Trophoblast cell (in vitro differentiated cells and primary cell): Measurements from ENCODE around the gene MACROD2.
"Not testable (repeated sequence)": the region's sequence is repeated elsewhere in the genome, so short reads cannot be mapped to it uniquely, and the experiment has no call there.

Experiments used
- DNase-seq, 2 donors: peaks; one replicate each; pipeline ENCODE4 v3.0.0-alpha.2; 2016
- H2AFZ ChIP-seq: 2 replicates; pipeline ENCODE4 v1.6.1; 2013; ENCODE audit warnings: low read length, moderate library complexity, mild to moderate bottlenecking; ENCODE audit not compliant: insufficient read depth, poor library complexity
- H2AK5ac ChIP-seq: 2 replicates; pipeline ENCODE4 v1.6.1; 2013; ENCODE audit warnings: mild to moderate bottlenecking, low read length
- H2BK120ac ChIP-seq: 2 replicates; pipeline ENCODE4 v1.6.1; 2013; ENCODE audit warnings: low read length, mild to moderate bottlenecking, moderate library complexity; ENCODE audit not compliant: insufficient read depth, poor library complexity
- H2BK12ac ChIP-seq: 2 replicates; pipeline ENCODE4 v1.6.1; 2013; ENCODE audit warnings: mild to moderate bottlenecking, low read length, moderate library complexity
- H2BK5ac ChIP-seq: 2 replicates; pipeline ENCODE4 v1.6.1; 2013; ENCODE audit warnings: low read length, low read depth, moderate library complexity, mild to moderate bottlenecking; ENCODE audit not compliant: poor library complexity
- H3K14ac ChIP-seq: 2 replicates; pipeline ENCODE4 v1.6.1; 2013; ENCODE audit warnings: mild to moderate bottlenecking, low read length
- H3K18ac ChIP-seq: 2 replicates; pipeline ENCODE4 v1.6.1; 2013; ENCODE audit warnings: mild to moderate bottlenecking, low read length
- H3K23ac ChIP-seq: 2 replicates; pipeline ENCODE4 v1.6.1; 2013; ENCODE audit warnings: low read length
- H3K27ac ChIP-seq: 2 replicates; pipeline ENCODE4 v1.5.1; 2013; ENCODE audit warnings: low read depth, mild to moderate bottlenecking, inconsistent platforms, low read length, moderate library complexity
- H3K27me3 ChIP-seq: 2 replicates; pipeline ENCODE4 v1.6.1; 2013; ENCODE audit warnings: inconsistent platforms, mild to moderate bottlenecking, low read length, moderate library complexity; ENCODE audit not compliant: insufficient read depth
- H3K36me3 ChIP-seq, 2 experiments: 1 replicate in 1 of 2; 2 replicates in 1 of 2; pipeline ENCODE4 v1.6.1; 2013; ENCODE audit warnings: low read length in 2 of 2, mild to moderate bottlenecking in 2 of 2, moderate library complexity in 1 of 2; ENCODE audit not compliant: insufficient read depth in 2 of 2, control insufficient read depth in 1 of 2
- H3K4ac ChIP-seq: 2 replicates; pipeline ENCODE4 v1.6.1; 2013; ENCODE audit warnings: low read depth, mild to moderate bottlenecking, low read length, moderate library complexity
- H3K4me1 ChIP-seq, 2 experiments: 1 replicate in 1 of 2; 2 replicates in 1 of 2; pipeline ENCODE4 v1.6.1; 2013; ENCODE audit warnings: low read length in 2 of 2, mild to moderate bottlenecking in 2 of 2, moderate library complexity in 1 of 2; ENCODE audit not compliant: insufficient read depth in 2 of 2, control insufficient read depth in 1 of 2
- H3K4me2 ChIP-seq: 2 replicates; pipeline ENCODE4 v1.6.1; 2013; ENCODE audit warnings: inconsistent platforms, mild to moderate bottlenecking, low read length, moderate library complexity
- H3K4me3 ChIP-seq: 2 replicates; pipeline ENCODE4 v1.5.1; 2013; ENCODE audit warnings: mild to moderate bottlenecking, low read depth, low read length, inconsistent platforms
- H3K79me1 ChIP-seq: one replicate; pipeline ENCODE4 v1.6.1; 2013; ENCODE audit warnings: low read length
- H3K79me2 ChIP-seq: 2 replicates; pipeline ENCODE4 v1.6.1; 2013; ENCODE audit warnings: low read length, mild to moderate bottlenecking; ENCODE audit not compliant: control insufficient read depth, insufficient read depth, poor library complexity
- H3K9ac ChIP-seq: 2 replicates; pipeline ENCODE4 v1.6.1; 2013; ENCODE audit warnings: mild to moderate bottlenecking, low read length
- H3K9me3 ChIP-seq: 2 replicates; pipeline ENCODE4 v1.6.1; 2013; ENCODE audit warnings: low read depth, mild to moderate bottlenecking, control low read depth, inconsistent platforms, low read length; ENCODE audit not compliant: insufficient read depth
- H4K12ac ChIP-seq: 2 replicates; pipeline ENCODE4 v1.6.1; 2013; ENCODE audit warnings: low read depth, mild to moderate bottlenecking, low read length, moderate library complexity
- H4K8ac ChIP-seq: 2 replicates; pipeline ENCODE4 v1.6.1; 2013; ENCODE audit warnings: low read depth, mild to moderate bottlenecking, low read length, moderate library complexity
- H4K91ac ChIP-seq: one replicate; pipeline ENCODE4 v1.6.1; 2013; ENCODE audit warnings: low read depth, mild to moderate bottlenecking, low read length, moderate library complexity
- WGBS: extraction: QIAGEN DNeasy Blood & Tissue Kit; methylation state at CpG from one replicate; pipeline ENCODE4 v1.1.7; 2013; ENCODE audit warnings: missing lambda C conversion rate; ENCODE audit not compliant: insufficient read length, insufficient coverage; ENCODE audit errors: extremely low coverage; 5-methylcytosine and 5-hydroxymethylcytosine counted together

The MACROD2 gene

DNA sequence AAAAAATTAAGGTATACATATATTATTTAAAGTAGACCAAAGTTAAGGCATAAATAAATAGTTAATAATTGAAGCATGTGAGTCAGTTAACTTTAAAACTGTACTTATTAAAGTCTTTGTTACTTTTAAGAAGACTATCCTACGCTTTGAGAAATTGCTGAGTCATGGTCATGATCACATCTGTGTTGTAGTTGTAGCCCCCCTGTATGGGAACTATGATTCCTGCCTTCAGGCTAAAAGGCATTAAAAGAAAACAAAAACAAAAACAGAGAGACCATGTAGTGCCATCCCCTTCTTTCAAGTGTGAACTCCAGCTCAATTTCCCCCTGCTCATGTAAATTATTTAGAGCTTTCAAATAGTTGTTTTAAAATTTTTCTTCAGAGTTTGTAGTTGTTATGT is 218.7 kb downstream of the MACROD2 start:
- Histone ChIP-seq H3K27ac (no peak overlapping the region), H3K18ac (no peak overlapping the region), H2AK5ac (no peak overlapping the region), H3K79me2 (no peaks in the 10 kb centered on the region), H3K27me3 (no peaks in the 10 kb centered on the region), H2BK5ac (no peak overlapping the region), H2BK12ac (no peak overlapping the region), H3K23ac (no peak overlapping the region), H3K4me1 (no peaks in the 10 kb centered on the region), H3K79me1 (no peaks in the 10 kb centered on the region), H2BK120ac (no peak overlapping the region), H3K9ac (no peak overlapping the region), H2AFZ (no peak overlapping the region), H3K4ac (no peak overlapping the region), H4K91ac (no peak overlapping the region), H3K4me3 (no peak overlapping the region), H3K14ac (no peak overlapping the region), H3K9me3 (no peaks in the 10 kb centered on the region), H3K36me3 (no peaks in the 10 kb centered on the region), H4K12ac (no peak overlapping the region), H3K4me2 (no peak overlapping the region), H4K8ac (no peak overlapping the region)
- DNase-seq: no peak
- no CpG with 5 or more reads among the region's 1 CpG for WGBS

DNA sequence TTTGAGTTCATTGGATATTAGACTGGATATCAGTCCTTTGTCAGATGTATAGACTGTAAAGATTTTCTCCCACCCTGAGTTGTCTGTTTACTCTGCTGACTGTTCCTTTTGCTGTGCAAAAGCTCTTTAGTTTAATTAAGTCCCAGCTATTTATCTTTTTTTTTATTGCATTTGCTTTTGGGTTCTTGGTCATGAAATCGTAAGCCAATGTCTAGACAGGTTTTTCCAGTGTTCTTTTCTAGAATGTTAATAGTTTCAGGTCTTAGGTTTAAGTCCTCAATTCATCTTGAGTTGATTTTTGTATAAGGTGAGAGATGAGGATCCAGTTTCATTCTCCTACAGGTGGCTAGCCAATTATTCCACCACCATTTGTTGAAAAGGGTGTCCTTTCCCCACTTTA is 220.6 kb downstream of the MACROD2 start:
- not testable (repeated sequence) for H4K12ac ChIP-seq, H2BK12ac ChIP-seq, H3K79me1 ChIP-seq, H3K9me3 ChIP-seq, H2BK120ac ChIP-seq, H2AK5ac ChIP-seq, H3K23ac ChIP-seq, H4K91ac ChIP-seq, DNase-seq, H3K4ac ChIP-seq, H4K8ac ChIP-seq, H3K36me3 ChIP-seq, H2AFZ ChIP-seq, H3K4me1 ChIP-seq, H3K9ac ChIP-seq, H3K4me3 ChIP-seq, H3K14ac ChIP-seq, H3K4me2 ChIP-seq, H3K79me2 ChIP-seq, H3K27ac ChIP-seq, H3K18ac ChIP-seq, H2BK5ac ChIP-seq, H3K27me3 ChIP-seq
- no CpG with 5 or more reads among the region's 1 CpG for WGBS

DNA sequence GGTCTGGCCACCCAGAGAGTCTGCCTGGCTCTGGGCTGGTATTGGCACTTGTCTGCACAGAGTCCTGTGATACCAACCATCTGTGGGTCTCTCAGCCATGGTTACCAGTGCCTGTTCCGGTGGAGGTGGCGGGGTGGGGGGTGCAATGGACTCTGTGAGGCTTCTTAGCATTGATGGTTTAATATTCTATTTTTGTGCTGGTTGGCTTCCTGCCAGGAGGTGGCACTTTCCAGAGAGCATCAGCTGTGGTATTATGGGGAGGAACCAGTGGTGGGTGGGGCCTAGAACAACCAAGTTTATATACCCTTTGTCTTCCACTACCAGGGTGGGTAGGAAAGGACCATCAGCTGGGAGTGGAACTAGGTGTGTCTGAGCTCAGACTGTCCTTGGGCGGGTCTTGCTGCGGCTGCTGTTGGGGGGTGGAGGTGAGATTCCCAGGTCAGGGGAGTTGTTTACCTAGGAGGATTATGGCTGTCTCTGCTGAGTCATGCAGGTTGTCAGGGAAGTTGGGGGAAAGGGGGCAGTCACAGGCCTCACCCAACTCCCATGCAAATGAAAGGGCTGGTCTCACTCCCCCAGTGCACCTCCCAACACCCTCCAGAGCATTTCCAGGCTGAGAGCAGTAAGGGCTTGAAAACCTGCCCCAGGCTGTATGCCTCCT is 224.6 kb downstream of the MACROD2 start:
- Histone ChIP-seq H3K18ac (no peak overlapping the region), H3K14ac (no peak overlapping the region), H2AFZ (no peak overlapping the region), H3K36me3 (no peaks in the 10 kb centered on the region), H3K4ac (no peak overlapping the region), H3K79me2 (no peaks in the 10 kb centered on the region), H3K79me1 (no peaks in the 10 kb centered on the region), H3K9me3 (no peaks in the 10 kb centered on the region), H3K9ac (no peak overlapping the region), H3K27me3 (no peaks in the 10 kb centered on the region), H2AK5ac (no peak overlapping the region), H3K4me1 (peaks cover 6 to 9% of the 10 kb centered on the region in 2 experiments), H4K12ac (no peak overlapping the region), H2BK120ac (no peak overlapping the region), H2BK12ac (no peak overlapping the region), H3K23ac (no peak overlapping the region), H3K27ac (no peak overlapping the region), H4K91ac (no peak overlapping the region), H3K4me2 (no peak overlapping the region), H3K4me3 (no peak overlapping the region), H2BK5ac (no peak overlapping the region), H4K8ac (no peak overlapping the region)
- WGBS: no CpG with 5 or more reads among the region's 4 CpGs
- DNase-seq: no peak

DNA sequence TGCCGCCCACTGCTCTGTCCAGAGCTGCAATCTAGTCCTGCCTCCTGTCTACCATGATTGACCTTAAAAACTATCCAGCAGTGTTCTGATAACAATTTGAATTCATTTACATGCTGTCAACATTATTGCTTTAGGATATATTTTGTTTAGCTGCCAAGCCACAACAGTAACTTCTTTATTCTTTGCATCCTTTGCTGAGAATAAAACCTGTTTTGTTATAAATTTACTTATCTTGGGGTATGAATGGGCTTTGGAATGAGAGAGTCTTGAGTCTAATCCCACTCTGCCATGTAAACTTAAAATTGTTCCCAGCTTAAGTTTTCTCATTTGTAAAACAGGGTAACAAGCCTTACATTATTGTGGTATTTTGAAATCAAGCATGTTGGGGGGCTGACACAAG is 225.7 kb downstream of the MACROD2 start:
- H3K79me1 ChIP-seq: no peaks in the 10 kb centered on the region
- no peak overlapping the region for H4K8ac ChIP-seq
- no peak overlapping the region for H3K4me3 ChIP-seq
- H3K18ac ChIP-seq: no peak overlapping the region
- H3K36me3 ChIP-seq: no peaks in the 10 kb centered on the region
- H3K27ac ChIP-seq: no peak overlapping the region
- H3K4ac ChIP-seq: no peak overlapping the region
- H2AK5ac ChIP-seq: no peak overlapping the region
- DNase-seq: no peak
- no peak overlapping the region for H2BK5ac ChIP-seq
- H2AFZ ChIP-seq: no peak overlapping the region
- no peak overlapping the region for H3K9ac ChIP-seq
- H3K27me3 ChIP-seq: no peaks in the 10 kb centered on the region
- H3K4me1 ChIP-seq: peaks cover 6 to 9% of the 10 kb centered on the region in 2 experiments
- no peak overlapping the region for H2BK120ac ChIP-seq
- no peak overlapping the region for H3K4me2 ChIP-seq
- H3K23ac ChIP-seq: no peak overlapping the region
- no peak overlapping the region for H4K12ac ChIP-seq
- no peak overlapping the region for H3K14ac ChIP-seq
- H2BK12ac ChIP-seq: peak overlapping the region; percentile 31
- H3K9me3 ChIP-seq: no peaks in the 10 kb centered on the region
- H4K91ac ChIP-seq: no peak overlapping the region
- no peaks in the 10 kb centered on the region for H3K79me2 ChIP-seq
- no CpG with 5 or more reads among the region's 1 CpG for WGBS
